GM21825 (cell line): ENCODE measurements around the gene EML6.
"Not testable (repeated sequence)": the region's sequence is repeated elsewhere in the genome, so short reads cannot be mapped to it uniquely, and the experiment has no call there.

Source experiments
- ATAC-seq: cut with Tn5 transposase; IDR thresholded peaks from one replicate; pipeline ENCODE4 v1.9.1; 2021; ENCODE audit warnings: mild to moderate bottlenecking, moderate library complexity; ENCODE audit not compliant: unreplicated experiment

Gene EML6

GRCh38 chr2:54871457-54872107 lies 148.1 kb downstream of the EML6 start:
- ATAC-seq = no peak

- no peak for ATAC-seq
Observed at GRCh38 chr2:54872780-54873179, 149.3 kb downstream of the EML6 start.

- not testable (repeated sequence) for ATAC-seq
Observed at GRCh38 chr2:54873236-54873635, 149.8 kb downstream of the EML6 start.

- ATAC-seq = no peak
Observed at GRCh38 chr2:54876764-54877163, 153.3 kb downstream of the EML6 start.

GRCh38 chr2:54878182-54878581 lies 154.7 kb downstream of the EML6 start:
- no peak for ATAC-seq

GRCh38 chr2:54879032-54879431 lies 155.6 kb downstream of the EML6 start:
- ATAC-seq = no peak

- no peak for ATAC-seq
Observed at GRCh38 chr2:54879598-54880332, 156.3 kb downstream of the EML6 start.

- ATAC-seq = no peak
Observed at GRCh38 chr2:54880428-54880827, 157.0 kb downstream of the EML6 start.

GRCh38 chr2:54881759-54882158 lies 158.3 kb downstream of the EML6 start:
- no peak for ATAC-seq

- no peak for ATAC-seq
Observed at GRCh38 chr2:54885891-54886290, 162.4 kb downstream of the EML6 start.

- no peak for ATAC-seq
Observed at GRCh38 chr2:54887850-54888545, 164.5 kb downstream of the EML6 start.

- ATAC-seq = no peak
Observed at GRCh38 chr2:54889053-54889452, 165.6 kb downstream of the EML6 start.

GRCh38 chr2:54891909-54892308 lies 168.4 kb downstream of the EML6 start:
- no peak for ATAC-seq

- no peak for ATAC-seq
Observed at GRCh38 chr2:54894467-54894866, 171.0 kb downstream of the EML6 start.

GRCh38 chr2:54895730-54896129 lies 172.3 kb downstream of the EML6 start:
- ATAC-seq = no peak

GRCh38 chr2:54897420-54898310 lies 174.2 kb downstream of the EML6 start:
- ATAC-seq = no peak

- ATAC-seq = no peak
Observed at GRCh38 chr2:54898456-54899226, 175.2 kb downstream of the EML6 start.

GRCh38 chr2:54899576-54900200 lies 176.2 kb downstream of the EML6 start:
- ATAC-seq = no peak

- no peak for ATAC-seq
Observed at GRCh38 chr2:54901224-54901986, 177.9 kb downstream of the EML6 start.
